ENCODE data around the gene ODF2L. TPM values are rescaled to one million over a fixed set of nuclear protein-coding genes. Genes with fewer than 3 reads are reported as not detected.
A peak's percentile ranks its signal among the peaks of the same experiment; 100 is the strongest.

ODF2L gene
- total RNA-seq, 1 experiment from 2014 or later, result 88.2 TPM

DNA sequence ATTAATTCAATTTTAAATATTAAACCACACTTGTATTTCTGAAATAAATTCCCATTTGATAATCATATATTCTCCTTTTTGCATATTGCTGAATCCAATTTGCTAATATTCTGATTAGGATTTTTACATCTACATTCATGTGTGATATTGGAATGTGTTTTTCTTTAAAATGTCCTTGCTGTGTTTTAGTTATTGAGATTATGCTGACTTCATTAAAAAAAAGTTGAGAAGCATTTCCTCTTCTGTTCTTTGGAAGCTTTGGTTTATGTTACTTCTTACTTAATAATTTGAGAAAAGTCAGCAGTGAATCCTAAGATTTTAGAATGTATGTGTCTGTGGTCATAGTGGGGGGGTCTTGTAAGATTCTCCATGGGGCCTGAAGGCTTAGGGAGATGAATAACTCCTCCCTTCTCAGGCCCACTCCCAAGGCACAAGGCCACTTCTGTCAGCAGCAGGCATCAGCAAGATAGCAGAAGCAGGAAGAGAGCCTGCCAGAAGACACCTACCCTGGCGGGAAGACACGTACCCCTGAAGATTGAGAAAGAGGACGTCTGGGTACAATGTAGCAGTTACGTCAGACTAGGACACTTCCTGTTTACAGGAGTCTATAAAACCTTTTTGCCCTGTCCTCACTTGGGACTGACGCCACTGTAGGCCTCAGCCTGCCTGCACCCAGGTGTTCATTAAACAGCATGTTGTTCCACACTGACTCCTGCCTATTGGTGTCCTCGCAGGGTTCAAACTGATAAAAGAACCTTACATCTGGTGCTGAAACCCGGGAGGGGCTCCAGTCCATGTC, 56.9 kb downstream of the ODF2L start:
- in situ Hi-C loops (cut with HindIII; ENCODE audit: low pct_unique_long_range_greater_than_20kb, low sequenced_read_pairs) (no loop called here), intact Hi-C loops (cut with micrococcal nuclease; ENCODE audit: unreplicated experiment) (no loop called here)
- no peak overlapping the region for H3K4me3 ChIP-seq (ENCODE audit: low read depth in 2 of 2, low read length in 2 of 2)
- no peak for DNase-seq (ENCODE audit: low read depth, low spot score)
- BruUV-seq (replicated peaks), result no TSS peak
- peaks cover 6% of the 10 kb centered on the region; the same call in 1 of the 2 replicates for H3K27me3 ChIP-seq (ENCODE audit: control insufficient read depth, insufficient read depth, low read length)
- no peaks in the 10 kb centered on the region for H3K4me1 ChIP-seq (ENCODE audit: control insufficient read depth, insufficient read depth, low read length)
- no peak overlapping the region for H3K27ac ChIP-seq (ENCODE audit: low read length)
- ATAC-seq, result peak; percentile 44; the same call in 1 of the 2 replicates
- no peaks in the 10 kb centered on the region for H3K36me3 ChIP-seq (ENCODE audit: control insufficient read depth, insufficient read depth, low read length)
- TF ChIP-seq, protein P1, sequence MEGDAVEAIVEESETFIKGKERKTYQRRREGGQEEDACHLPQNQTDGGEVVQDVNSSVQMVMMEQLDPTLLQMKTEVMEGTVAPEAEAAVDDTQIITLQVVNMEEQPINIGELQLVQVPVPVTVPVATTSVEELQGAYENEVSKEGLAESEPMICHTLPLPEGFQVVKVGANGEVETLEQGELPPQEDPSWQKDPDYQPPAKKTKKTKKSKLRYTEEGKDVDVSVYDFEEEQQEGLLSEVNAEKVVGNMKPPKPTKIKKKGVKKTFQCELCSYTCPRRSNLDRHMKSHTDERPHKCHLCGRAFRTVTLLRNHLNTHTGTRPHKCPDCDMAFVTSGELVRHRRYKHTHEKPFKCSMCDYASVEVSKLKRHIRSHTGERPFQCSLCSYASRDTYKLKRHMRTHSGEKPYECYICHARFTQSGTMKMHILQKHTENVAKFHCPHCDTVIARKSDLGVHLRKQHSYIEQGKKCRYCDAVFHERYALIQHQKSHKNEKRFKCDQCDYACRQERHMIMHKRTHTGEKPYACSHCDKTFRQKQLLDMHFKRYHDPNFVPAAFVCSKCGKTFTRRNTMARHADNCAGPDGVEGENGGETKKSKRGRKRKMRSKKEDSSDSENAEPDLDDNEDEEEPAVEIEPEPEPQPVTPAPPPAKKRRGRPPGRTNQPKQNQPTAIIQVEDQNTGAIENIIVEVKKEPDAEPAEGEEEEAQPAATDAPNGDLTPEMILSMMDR (IDR thresholded peaks at IDR 0.05), result no peak
- TF ChIP-seq TCF7L2 (IDR thresholded peaks at IDR 0.05; ENCODE audit: low read depth, low read length), result no peak
- CTCF ChIA-PET, result no interaction called here
- POLR2A ChIA-PET, result no interaction called here
- no peaks in the 10 kb centered on the region for H3K9me3 ChIP-seq (ENCODE audit: control insufficient read depth, insufficient read depth, low read depth, low read length)

DNA sequence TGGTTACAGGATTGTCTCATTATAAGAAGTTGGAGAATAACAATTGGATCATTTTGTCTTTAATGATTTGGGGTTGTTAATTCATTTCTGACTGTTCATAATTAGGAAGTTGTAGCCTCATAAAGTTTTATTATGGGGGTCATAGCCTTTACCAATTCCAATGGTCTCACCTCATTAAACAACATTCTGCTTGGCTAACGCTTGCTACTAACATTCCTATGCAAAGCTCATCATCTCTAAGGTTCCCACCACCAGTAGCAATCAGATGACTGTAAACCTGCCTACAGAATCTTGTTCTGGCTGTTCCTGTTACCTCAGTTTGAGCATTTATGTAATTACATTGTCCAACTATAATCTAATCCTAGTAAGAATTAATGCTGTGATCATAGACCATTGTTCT, 60.2 kb downstream of the ODF2L start:
- in situ Hi-C loops (cut with HindIII; ENCODE audit: low pct_unique_long_range_greater_than_20kb, low sequenced_read_pairs), result no loop called here
- DNase-seq (ENCODE audit: low read depth, low spot score) (no peak), ATAC-seq (no peak)
- Histone ChIP-seq H3K36me3 (ENCODE audit: control insufficient read depth, insufficient read depth, low read length) (no peaks in the 10 kb centered on the region), H3K27ac (ENCODE audit: low read length) (no peak overlapping the region), H3K4me3 (ENCODE audit: low read depth in 2 of 2, low read length in 2 of 2) (no peak overlapping the region), H3K27me3 (ENCODE audit: control insufficient read depth, insufficient read depth, low read length) (peaks cover 6% of the 10 kb centered on the region; the same call in 1 of the 2 replicates), H3K4me1 (ENCODE audit: control insufficient read depth, insufficient read depth, low read length) (no peaks in the 10 kb centered on the region), H3K9me3 (ENCODE audit: control insufficient read depth, insufficient read depth, low read depth, low read length) (no peaks in the 10 kb centered on the region)
- CTCF ChIA-PET, result no interaction called here
- intact Hi-C loops (cut with micrococcal nuclease; ENCODE audit: unreplicated experiment), result no loop called here
- no peak for TF ChIP-seq SIN3A (IDR thresholded peaks at IDR 0.05; ENCODE audit: borderline replicate concordance, insufficient read depth, low read depth, low read length)
- no peak for TF ChIP-seq REST (IDR thresholded peaks at IDR 0.05; ENCODE audit: insufficient read depth in 1 of 2, low read depth in 2 of 2, low read length in 1 of 2)
- TF ChIP-seq POLR2AphosphoS5 (IDR thresholded peaks at IDR 0.05; ENCODE audit: low read depth, low read length), result no peak
- TF ChIP-seq TCF7L2 (IDR thresholded peaks at IDR 0.05; ENCODE audit: low read depth, low read length), result no peak
- TF ChIP-seq, protein P1 (IDR thresholded peaks at IDR 0.05), result no peak
- BruUV-seq (replicated peaks), result no TSS peak
- POLR2A ChIA-PET, result interaction anchor here (0.6 kb wide), 1 partner anchor 18 kb away, joined by 4 read pairs; no protein-coding TSS in a partner anchor
